Activated CD4-positive, alpha-beta T cell treated with anti-CD3 and anti-CD28 coated beads, Interleukin-2, amount 50 U/mL, for 4 hours (primary cell): ENCODE data around the gene EPHA7.

ENCODE experiments used
- DNase-seq, 2 experiments: peaks; one replicate each; pipeline ENCODE4 v3.0.0-alpha.2; 2020

Gene EPHA7

GRCh38 chr6:93392797-93393196 lies 26.6 kb downstream of the EPHA7 start:
- no peak for DNase-seq

DNA sequence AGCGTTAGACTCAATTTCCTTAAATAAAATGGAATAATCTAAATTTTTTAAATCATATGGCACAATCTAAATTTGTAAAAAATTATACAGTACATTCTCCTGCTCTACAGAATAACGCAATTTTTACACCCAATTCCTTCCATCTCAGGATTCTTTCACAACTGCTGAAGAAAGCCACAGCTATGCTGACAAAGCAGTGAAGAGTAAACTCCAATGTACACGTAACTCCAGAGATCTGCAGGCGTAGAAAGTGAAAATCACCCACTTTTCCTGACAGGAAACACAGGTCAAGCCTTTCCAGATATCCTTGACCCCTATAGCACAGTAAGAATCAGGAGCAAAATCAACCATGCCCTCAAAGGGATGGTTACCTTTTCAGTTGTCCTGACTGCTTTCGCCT lies 27.4 kb downstream of the EPHA7 start:
- DNase-seq, result no peak

- DNase-seq, result no peak
These were observed 30.2 kb downstream of the EPHA7 start for GRCh38 chr6:93389192-93389591.

DNA sequence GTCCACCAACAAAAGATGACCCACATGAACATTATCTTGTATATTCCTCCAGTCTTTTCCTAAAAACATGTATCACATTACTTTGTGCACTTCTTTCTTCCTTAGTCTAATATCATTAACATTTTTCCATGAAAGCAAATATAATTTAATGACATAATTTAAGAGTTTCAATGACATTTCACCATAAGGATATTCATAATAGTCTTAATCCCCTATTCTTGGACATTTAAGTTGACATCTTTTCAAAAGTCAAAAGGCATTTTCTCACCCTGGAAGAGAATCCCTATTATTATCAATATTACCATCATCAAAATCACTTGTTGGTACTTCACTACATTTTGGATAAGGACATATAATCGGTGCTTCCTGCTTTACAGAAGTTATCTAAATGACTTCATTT lies 31.3 kb downstream of the EPHA7 start:
- DNase-seq, result no peak

GRCh38 chr6:93376026-93376540 lies 43.3 kb downstream of the EPHA7 start:
- no peak for DNase-seq

- DNase-seq, result no peak
These were observed 45.9 kb downstream of the EPHA7 start for GRCh38 chr6:93373445-93373844.

- no peak for DNase-seq
These were observed 47.6 kb downstream of the EPHA7 start for GRCh38 chr6:93371756-93372155.

DNA sequence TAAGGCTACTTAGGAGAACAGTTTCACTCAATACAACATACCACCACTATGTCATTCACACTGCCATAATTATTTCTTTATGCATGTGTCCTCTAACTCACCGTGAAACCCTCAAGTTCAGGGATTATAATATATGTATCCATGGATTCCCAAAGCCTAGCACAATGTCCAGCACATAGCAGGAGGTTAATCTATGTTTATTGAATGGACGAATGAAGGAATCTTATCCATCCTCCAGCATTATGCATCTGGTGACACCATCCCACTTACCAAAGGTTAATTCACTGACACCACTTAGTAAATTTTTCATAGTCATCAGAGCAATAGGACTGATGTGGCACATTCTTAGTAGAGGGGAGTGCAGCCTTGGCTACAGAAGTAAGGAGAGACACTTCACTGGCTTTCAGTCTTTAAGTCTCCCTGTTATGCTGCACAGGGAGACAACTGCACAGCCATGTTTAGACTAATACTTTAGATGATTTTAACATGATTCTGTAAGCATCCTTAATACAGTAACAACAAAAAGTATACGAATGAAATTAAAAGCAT lies 49.7 kb downstream of the EPHA7 start:
- no peak for DNase-seq

GRCh38 chr6:93366506-93366905 lies 52.9 kb downstream of the EPHA7 start:
- no peak for DNase-seq

DNA sequence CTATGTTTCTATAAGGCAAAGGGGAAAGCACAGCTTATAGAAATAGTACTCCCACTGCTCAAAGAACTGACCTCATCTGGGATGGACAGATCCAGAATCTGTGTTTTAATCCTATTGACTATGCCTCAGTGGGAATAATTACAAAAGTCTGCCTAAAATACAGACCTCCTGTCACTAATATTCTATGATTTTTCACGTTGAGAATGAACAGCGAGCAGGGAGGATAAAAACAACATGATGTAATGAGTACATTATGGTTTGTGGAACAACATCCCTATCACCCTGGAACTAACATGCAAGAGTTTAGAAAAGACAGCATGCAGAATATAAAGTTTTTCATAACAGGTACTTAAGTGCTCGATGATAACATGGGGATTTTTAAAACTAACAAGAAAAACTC lies 53.9 kb downstream of the EPHA7 start:
- no peak for DNase-seq

DNA sequence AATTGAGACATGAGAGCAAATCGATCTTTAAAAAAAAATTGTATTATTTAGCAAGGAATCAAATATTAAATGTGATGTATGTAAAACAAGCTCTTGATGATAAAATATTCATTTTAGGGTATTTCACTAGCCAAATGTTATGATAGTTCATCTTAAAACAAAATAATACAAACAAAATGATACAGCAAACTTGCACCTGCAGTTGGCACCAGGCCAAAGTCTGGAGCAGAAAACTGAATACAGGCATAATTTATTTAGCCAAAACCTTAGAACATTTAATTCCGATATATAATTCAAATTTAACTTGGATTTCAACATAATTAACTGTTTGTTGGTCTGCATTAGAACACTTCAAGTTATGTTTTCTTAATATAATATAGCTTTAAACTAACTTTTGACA lies 60.9 kb downstream of the EPHA7 start:
- no peak for DNase-seq

DNA sequence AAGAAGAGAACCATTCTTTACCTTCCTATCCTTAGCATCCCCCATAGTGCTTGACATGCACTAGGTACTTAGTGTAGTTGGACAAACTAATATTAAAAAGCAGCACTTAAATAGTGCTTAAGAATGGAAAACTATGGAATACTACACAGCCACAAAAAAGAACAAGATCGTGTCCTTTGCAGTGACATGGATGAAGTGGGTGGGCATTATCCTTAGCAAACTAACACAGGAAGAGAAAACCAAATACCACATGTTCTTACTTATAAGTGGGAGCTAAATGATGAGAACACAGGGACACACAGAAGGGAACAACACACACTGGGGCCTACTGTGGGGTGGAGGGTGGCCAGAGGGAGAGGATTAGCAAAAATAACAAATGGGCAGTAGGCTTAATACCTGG lies 66.8 kb downstream of the EPHA7 start:
- DNase-seq, result no peak

DNA sequence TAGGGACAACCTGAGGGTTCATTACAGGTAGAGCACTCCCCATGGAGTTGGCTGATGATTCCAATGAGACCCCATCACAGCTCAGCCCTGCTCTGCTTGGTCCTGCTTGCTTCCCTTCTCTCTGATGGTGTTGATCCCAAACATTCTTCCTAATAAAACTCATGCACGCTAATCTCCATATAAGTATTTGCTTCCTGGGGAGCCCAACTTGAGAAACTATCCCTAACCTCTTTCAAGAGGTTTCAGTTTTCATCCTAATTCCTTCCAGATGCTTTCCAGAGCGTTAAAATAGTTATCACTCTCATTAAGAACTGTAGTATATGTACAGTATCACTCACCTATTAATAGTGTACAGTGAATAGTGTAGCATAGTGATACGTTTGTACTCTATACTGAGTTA lies 68.1 kb downstream of the EPHA7 start:
- no peak for DNase-seq

- DNase-seq, result no peak
These were observed 68.6 kb downstream of the EPHA7 start for GRCh38 chr6:93350774-93351173.

GRCh38 chr6:93344333-93344835 lies 75.0 kb downstream of the EPHA7 start:
- DNase-seq, result no peak

DNA sequence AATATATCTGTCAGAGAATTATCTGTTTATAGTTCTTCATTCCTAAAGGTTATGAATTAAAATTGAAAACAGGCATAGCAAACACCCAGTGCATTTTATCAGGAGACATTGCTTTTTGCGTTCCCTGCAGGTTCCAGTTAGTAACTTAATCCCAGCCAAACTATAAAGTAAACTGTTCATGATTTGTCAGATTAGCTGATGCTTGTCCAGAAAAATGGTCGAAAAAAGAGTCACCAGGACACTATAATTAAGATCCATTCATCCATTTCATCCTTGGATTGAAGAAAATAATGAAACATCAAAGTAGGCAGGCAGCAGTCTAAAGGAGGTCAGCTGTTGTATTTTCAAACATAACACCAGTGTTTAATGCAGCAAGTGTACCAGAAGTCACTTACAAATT lies 75.9 kb downstream of the EPHA7 start:
- no peak for DNase-seq

- no peak for DNase-seq
These were observed 77.3 kb downstream of the EPHA7 start for GRCh38 chr6:93341900-93342613.

DNA sequence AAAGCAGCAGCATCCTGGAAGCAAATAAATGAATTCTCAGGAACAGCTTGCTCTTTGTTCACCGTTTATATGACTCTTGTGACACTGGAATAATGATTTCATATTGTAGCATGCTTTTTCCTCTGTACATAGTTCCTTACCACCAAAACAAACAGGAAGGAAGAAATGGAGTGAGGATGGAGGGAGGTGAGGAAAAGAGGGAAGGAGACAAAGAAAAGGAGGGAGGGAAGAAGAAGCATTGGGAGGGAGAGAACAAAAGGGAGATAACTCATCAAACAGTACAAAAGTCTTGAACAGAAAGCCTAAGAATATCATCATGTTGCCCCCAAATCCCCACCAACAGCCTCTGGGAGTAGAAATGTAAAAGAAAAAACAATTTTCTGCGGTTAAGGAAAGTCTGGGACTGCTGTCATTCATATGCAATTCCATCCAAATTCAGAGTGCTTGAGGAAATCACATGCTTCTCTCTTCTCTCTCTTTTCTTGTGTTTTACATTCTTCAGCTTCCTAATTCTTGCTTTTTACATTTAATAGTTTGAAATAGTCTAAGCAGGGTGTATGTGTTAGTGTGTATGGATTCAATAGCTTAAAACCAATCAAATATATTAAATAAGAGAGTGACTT lies 81.5 kb downstream of the EPHA7 start:
- no peak for DNase-seq

GRCh38 chr6:93337014-93337413 lies 82.3 kb downstream of the EPHA7 start:
- no peak for DNase-seq

DNA sequence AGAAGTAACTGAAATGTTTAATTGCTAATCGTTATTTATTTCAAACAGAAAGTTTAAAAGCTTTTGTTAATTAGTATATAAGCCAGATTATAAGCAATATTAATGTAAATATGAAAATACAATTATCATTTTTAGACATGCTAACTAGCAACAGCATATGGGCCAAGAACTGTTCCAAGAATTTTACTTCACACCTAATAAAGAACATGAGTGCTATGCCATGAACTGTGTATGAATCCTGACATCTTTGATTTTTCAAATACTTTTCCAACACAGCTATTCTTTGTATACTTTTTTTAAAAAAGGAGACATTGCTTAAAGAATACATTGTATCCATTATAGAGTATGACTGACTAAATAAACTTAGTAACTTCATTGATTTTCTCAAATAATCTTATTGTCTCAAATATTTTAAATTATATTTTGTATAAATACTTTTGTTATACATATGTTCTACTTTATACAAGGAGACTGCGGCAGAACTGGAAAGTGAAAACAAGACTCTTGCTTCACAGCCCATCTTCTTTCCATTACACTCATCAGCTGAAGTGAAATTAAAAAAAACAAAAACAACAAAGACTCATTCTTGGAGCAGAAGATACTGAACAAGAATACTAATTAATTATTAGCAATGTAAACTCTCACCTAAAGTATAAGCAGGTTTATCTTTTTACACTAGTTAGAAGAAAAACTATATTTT lies 89.9 kb downstream of the EPHA7 start:
- no peak for DNase-seq

DNA sequence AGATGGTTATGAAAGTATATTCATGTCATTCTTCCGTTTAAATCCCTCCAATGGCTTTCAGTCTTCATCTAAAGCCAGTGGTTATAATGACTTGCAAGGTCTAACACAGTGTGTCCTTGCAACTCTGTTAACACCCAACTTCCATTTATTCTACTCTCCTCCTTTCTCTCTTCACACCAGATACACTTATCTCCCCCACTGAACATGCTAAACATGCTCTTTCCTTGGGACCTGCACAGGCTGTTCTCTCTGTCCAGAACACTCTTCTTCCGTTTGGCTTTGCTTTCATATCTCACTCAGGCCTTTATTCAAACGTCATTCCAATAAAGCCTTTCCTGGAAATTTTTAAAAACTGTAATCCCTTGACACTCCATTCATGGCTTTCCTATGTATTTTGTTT lies 91.5 kb downstream of the EPHA7 start:
- no peak for DNase-seq

GRCh38 chr6:93325761-93326160 lies 93.6 kb downstream of the EPHA7 start:
- DNase-seq, result no peak

DNA sequence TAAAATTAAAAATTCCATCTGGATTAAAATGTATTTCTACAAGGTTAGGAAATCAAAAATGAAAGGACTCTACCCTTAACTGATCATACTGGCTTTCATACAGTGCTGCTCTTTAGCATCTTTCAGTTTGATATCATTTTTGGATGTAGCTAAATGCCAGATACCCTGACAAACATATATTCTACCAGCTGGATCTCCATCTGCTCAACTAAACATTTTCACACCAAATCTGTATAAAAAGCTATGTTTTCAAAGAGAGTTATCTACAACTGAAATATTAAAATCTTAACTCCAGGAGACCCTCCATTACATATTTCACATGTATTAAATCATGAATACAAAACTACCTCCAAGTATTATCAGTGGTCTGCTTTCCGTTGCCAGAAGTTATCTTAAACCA lies 95.7 kb downstream of the EPHA7 start:
- no peak for DNase-seq

GRCh38 chr6:93322651-93323050 lies 96.7 kb downstream of the EPHA7 start:
- DNase-seq, result no peak
